AG04450 (cell line): ENCODE measurements around the gene HMGXB3. TPM values are rescaled to one million over a fixed set of nuclear protein-coding genes. Genes with fewer than 3 reads are reported as not detected.

Experiments used
- CTCF ChIA-PET: fragments of 300-600, 350-600 bp; formaldehyde crosslinking; extraction: SDS; loops from one replicate; lab custom pipeline; 2022; ENCODE audit warnings: antibody characterized with exemption, inconsistent platforms; lab: Charles Lee
- POLR2A ChIA-PET: fragments of 350-600 bp; formaldehyde crosslinking; extraction: SDS; loops from one replicate; lab custom pipeline; 2021; ENCODE audit warnings: antibody characterized with exemption, inconsistent platforms; lab: Yijun Ruan, JAX
- DNase-seq: peaks from one replicate; pipeline ENCODE4 v3.0.0-alpha.2; 2011; ENCODE audit warnings: low read depth, low spot score
- H3K27ac ChIP-seq: one replicate; pipeline ENCODE4 v1.5.1; 2012; ENCODE audit warnings: low read depth, low read length, control low read depth
- H3K27me3 ChIP-seq: one replicate; pipeline ENCODE4 v1.6.0; 2012; ENCODE audit warnings: low read length; ENCODE audit not compliant: control insufficient read depth, insufficient read depth
- H3K4me3 ChIP-seq: 2 replicates; pipeline ENCODE4 v1.5.1; 2011; ENCODE audit warnings: mild to moderate bottlenecking, low read depth, low read length, control low read depth
- H3K9me3 ChIP-seq: 2 replicates; pipeline ENCODE4 v1.5.1; 2012; ENCODE audit warnings: low read length; ENCODE audit not compliant: control insufficient read depth, insufficient read depth
- polyA plus RNA-seq: library from polyadenylated mRNA; depleted of rRNA; stranded (reverse); fragments of >200 nt; gene quantifications from 2 replicates; pipeline ENCODE4 v1.2.3, GENCODE V29; 2011
- TF ChIP-seq, protein P1 (sequence below): IDR thresholded peaks from 2 replicates; pipeline ENCODE4 v1.5.1; 2011; ENCODE audit warnings: low read depth, low read length, control low read depth, inconsistent platforms

HMGXB3 gene
- polyA plus RNA-seq, 1 experiment = 37.0 TPM

DNA sequence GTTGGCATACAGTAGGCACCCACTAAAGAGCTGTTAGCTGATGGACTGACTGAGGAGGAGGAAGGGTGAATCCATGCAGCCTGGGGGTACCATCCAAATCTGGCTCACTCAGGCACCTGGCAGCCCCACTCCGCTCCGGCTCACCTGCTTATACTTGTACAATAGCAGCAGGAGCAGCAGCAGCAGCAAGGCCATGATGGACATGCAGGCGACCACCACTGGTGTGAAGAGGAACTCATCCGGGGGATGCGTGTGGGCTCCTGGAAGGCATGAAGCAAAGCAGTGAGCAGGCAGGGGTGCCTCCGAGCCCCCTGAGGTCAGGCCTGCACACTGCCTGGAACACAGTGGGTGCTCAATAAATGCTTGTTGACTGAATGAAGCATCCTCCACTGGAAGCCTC, 67.5 kb downstream of the HMGXB3 start:
- DNase-seq = no peak

DNA sequence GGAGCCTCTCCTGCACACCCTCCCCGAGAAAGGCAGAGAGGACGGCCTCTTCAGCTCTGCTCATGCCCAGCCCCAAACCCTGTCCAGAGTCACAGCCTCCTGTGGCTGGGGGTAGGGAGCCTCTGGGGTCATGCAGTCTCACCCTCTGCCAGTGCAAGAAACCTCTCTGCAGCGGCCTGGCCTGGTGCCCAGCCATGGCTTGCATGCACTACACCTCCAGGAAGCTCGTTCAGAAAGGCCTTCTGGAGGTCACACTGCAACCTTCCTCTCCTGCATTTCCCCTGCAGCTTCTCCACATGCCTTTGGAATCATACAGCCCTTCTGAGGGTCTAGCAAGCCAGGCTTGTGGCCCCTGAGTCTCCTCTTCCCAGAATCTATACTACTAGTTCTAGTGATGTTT, 67.9 kb downstream of the HMGXB3 start:
- Histone ChIP-seq H3K9me3 (peaks cover 5% of the 10 kb centered on the region), H3K27me3 (no peaks in the 10 kb centered on the region), H3K27ac (no peak overlapping the region), H3K4me3 (no peak overlapping the region)
- TF ChIP-seq, protein P1, sequence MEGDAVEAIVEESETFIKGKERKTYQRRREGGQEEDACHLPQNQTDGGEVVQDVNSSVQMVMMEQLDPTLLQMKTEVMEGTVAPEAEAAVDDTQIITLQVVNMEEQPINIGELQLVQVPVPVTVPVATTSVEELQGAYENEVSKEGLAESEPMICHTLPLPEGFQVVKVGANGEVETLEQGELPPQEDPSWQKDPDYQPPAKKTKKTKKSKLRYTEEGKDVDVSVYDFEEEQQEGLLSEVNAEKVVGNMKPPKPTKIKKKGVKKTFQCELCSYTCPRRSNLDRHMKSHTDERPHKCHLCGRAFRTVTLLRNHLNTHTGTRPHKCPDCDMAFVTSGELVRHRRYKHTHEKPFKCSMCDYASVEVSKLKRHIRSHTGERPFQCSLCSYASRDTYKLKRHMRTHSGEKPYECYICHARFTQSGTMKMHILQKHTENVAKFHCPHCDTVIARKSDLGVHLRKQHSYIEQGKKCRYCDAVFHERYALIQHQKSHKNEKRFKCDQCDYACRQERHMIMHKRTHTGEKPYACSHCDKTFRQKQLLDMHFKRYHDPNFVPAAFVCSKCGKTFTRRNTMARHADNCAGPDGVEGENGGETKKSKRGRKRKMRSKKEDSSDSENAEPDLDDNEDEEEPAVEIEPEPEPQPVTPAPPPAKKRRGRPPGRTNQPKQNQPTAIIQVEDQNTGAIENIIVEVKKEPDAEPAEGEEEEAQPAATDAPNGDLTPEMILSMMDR = no peak
- POLR2A ChIA-PET = no interaction called here
- DNase-seq = no peak
- CTCF ChIA-PET = no interaction called here

More for the DNA sequence above, 67.5 kb downstream of the HMGXB3 start:
- Histone ChIP-seq H3K4me3 (no peak overlapping the region), H3K9me3 (peaks cover under 1% of the 10 kb centered on the region), H3K27ac (no peak overlapping the region), H3K27me3 (no peaks in the 10 kb centered on the region)
- POLR2A ChIA-PET = no interaction called here
- TF ChIP-seq, protein P1 = no peak
- CTCF ChIA-PET = no interaction called here

DNA sequence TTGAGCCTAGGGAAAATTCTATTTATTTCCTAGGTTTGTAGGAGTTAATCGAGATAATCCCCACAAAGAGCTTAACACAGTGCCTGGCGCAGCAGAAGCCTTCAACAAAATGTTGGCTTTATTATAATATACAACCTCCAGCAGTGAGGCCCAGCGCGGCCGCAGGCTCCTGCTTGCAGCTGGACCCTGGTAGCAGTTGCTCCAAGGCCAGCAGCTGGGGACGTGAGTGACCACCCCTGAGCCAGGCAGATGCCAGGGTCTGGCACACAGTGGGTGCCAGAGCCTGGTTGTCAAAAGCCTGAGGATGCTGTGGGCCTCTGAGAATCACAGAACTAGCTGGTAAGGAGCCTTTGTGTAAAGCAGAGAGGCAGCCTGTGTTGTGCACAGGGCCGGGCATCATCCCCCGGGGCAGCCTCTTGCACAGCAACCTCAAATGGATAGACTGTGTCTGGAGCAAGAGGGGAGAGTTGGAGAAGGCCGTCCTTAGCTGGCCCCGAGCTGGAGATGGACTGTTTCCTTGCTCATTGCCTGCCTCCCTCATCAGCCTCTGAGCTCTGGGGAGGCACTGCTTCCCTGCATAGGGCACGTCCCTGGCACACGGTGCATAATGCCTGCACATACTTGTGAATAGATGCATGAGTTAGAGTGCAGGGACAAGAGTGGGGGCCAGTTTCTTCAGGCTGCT, 68.6 kb downstream of the HMGXB3 start:
- Histone ChIP-seq H3K4me3 (no peak overlapping the region), H3K27ac (no peak overlapping the region), H3K27me3 (no peaks in the 10 kb centered on the region), H3K9me3 (peaks cover 5% of the 10 kb centered on the region)
- POLR2A ChIA-PET = interaction anchor here (0.5 kb wide), 1 partner anchor 16 kb away, joined by 4 read pairs; no protein-coding TSS in a partner anchor
- CTCF ChIA-PET = no interaction called here
- TF ChIP-seq, protein P1 = no peak
- DNase-seq = no peak

DNA sequence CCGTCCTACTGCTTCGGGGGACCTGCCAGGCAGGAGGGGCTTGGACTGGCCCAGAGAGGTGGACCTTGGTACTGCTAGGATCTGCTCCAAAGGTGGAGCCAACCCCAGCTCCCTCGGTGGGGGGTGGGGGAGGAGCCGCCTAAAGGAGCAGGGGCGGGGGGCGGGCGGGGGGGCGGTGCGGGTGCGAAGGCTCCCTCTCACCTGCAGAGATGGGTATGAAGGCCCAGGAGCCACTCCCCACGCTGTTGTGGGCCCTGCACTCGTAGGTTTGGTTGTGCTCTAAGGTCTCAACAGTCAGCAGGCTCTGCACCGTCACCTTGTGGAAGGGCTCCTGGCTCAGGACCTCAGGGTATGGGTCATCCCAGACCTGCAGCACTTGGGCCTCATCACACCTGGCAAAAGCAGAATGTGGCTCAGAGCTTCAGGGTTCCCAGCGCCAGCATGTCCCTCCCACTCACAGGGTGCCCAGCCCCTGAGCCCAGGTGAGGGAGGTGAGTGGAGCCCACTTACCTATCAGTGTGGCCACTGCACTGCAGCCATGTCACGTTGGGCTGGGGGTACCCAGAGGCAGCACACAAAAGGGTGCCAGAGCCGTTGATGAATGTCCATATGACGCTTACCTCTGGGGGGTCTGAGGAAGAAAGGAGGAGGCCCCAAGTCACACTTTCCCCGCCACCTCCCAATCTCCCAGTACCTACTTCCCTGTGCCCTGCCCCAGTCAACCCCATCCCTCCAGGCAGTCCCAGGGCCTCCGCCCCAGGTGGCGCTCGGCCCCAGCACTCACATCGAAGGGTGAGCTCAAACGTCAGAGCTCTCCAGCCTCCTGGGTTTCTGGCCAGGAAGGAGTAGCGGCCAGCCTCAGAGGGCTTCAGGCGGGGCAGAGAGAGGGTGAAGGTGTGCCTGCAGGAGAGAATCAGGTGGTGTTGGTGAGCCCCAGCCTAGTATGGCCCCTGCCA, 69.4 kb downstream of the HMGXB3 start:
- peaks cover 5% of the 10 kb centered on the region for H3K9me3 ChIP-seq
- TF ChIP-seq, protein P1 = no peak
- no peak overlapping the region for H3K4me3 ChIP-seq
- no peak for DNase-seq
- POLR2A ChIA-PET = no interaction called here
- no peak overlapping the region for H3K27ac ChIP-seq
- no peaks in the 10 kb centered on the region for H3K27me3 ChIP-seq
- CTCF ChIA-PET = no interaction called here

DNA sequence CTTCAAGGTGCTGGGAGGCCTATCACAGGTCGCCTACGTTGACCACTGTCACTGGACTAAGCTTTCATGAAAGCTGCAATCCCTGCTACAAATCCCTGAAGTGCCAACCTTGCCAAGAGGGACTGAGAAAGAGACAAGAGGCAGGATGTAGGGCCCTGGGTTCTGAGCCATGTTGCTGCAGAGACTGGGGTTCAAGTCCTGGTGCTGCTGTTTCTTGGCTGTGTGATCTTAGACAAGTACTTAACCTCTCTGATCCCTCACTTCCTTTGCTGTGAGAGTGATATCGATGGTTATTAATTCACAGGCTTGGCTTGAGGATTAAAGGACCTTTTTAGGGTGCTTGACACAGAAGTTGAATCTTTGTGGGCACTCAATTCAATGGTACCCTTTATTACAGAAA, 70.3 kb downstream of the HMGXB3 start:
- no peaks in the 10 kb centered on the region for H3K27me3 ChIP-seq
- ChIA-PET POLR2A (no interaction called here), CTCF (no interaction called here)
- TF ChIP-seq, protein P1 = no peak
- peaks cover 5% of the 10 kb centered on the region for H3K9me3 ChIP-seq
- H3K27ac ChIP-seq = no peak overlapping the region
- H3K4me3 ChIP-seq = no peak overlapping the region
- DNase-seq = no peak
